Testis (tissue), 3 donors: Measurements from ENCODE around the gene ZNF823. TPM values are rescaled to one million over a fixed set of nuclear protein-coding genes. Genes with fewer than 3 reads are reported as not detected.
"Not testable (repeated sequence)": the region's sequence is repeated elsewhere in the genome, so short reads cannot be mapped to it uniquely, and the experiment has no call there.

Experiments
- DNase-seq: peaks from one replicate; pipeline ENCODE4 v3.0.0-alpha.2; 2019
- H3K27ac ChIP-seq, 2 donors: fragments of 200-600 bp; sonication (generic); one replicate each; pipeline ENCODE4 v1.5.1; 2019
- H3K27me3 ChIP-seq: fragments of 200-600 bp; sonication (generic); one replicate; pipeline ENCODE4 v1.5.1; 2019
- H3K36me3 ChIP-seq: fragments of 200-600 bp; sonication (generic); one replicate; pipeline ENCODE4 v1.5.1; 2017; ENCODE audit warnings: low read depth; ENCODE audit errors: missing control alignments
- H3K4me1 ChIP-seq: fragments of 200-600 bp; sonication (generic); one replicate; pipeline ENCODE4 v1.5.1; 2019
- H3K4me3 ChIP-seq, 2 donors: fragments of 200-600 bp; sonication (generic); one replicate each; pipeline ENCODE4 v1.5.1; 2017 to 2019
- H3K9me3 ChIP-seq: fragments of 200-600 bp; sonication (generic); one replicate; pipeline ENCODE4 v1.5.1; 2017
- CTCF ChIP-seq, 3 experiments: fragments of 450-650 bp in 2 of 3; fragments of 200-600 bp in 1 of 3; sonication (generic) in 1 of 3; IDR thresholded peaks; one replicate each; pipeline ENCODE4 v1.5.1; 2016 to 2019; ENCODE audit warnings: antibody characterized with exemption in 3 of 3, mild to moderate bottlenecking in 2 of 3, moderate library complexity in 1 of 3
- POLR2A ChIP-seq: fragments of 450-650 bp; IDR thresholded peaks from one replicate; pipeline ENCODE4 v1.6.1; 2017; ENCODE audit warnings: antibody characterized with exemption, mild to moderate bottlenecking, moderate library complexity
- WGBS, 2 donors: methylation state at CpG; one replicate each; pipeline ENCODE4 v1.1.5; 2018; 5-methylcytosine and 5-hydroxymethylcytosine counted together
- intact Hi-C: fragments of 100-400 bp; cut with DNase I; formaldehyde crosslinking; loops from one replicate; pipeline ENCODE4 v1.15.1; 2023; ENCODE audit warnings: low total_unique reads
- polyA plus RNA-seq: library from polyadenylated mRNA; stranded (reverse); fragments of 350-450 nt; fragmentation: Illumina TruSeq; extraction: RNeasy Lipid Tissue Mini Kit (QIAGEN cat#74804); gene quantifications from one replicate; pipeline ENCODE4 v1.2.3, GENCODE V29; 2014; ENCODE audit warnings: low read depth, low replicate concordance; ENCODE audit not compliant: insufficient read depth
- total RNA-seq, 2 donors: library from RNA; depleted of rRNA; stranded (reverse); fragments of >200 nt; gene quantifications; one replicate each; pipeline ENCODE4 v1.2.3, GENCODE V29; 2016

ZNF823 gene
- total and polyA plus RNA-seq, 3 donors from 2014 or later, result 1.6 to 5.2 (median 2.1) TPM

- WGBS, 2 donors, result 90 to 97% methylated on average over 3 of the region's 3 CpGs
- DNase-seq, result no peak
- intact Hi-C loops, result no loop called here
- no peaks in the 10 kb centered on the region for H3K27me3 ChIP-seq
- H3K4me1 ChIP-seq, result no peaks in the 10 kb centered on the region
- H3K36me3 ChIP-seq, result no peaks in the 10 kb centered on the region
- TF ChIP-seq CTCF (IDR thresholded peaks at IDR 0.05) (no peak), POLR2A (no peak)
- no peaks in the 10 kb centered on the region for H3K9me3 ChIP-seq
- H3K4me3 ChIP-seq, result no peak overlapping the region
- no peak overlapping the region for H3K27ac ChIP-seq
Observed at GRCh38 chr19:11684987-11685675, 53.6 kb downstream of the ZNF823 start.

GRCh38 chr19:11680689-11681302 is 58.0 kb downstream of the ZNF823 start:
- Histone ChIP-seq H3K4me3 (no peak overlapping the region), H3K4me1 (no peaks in the 10 kb centered on the region), H3K9me3 (no peaks in the 10 kb centered on the region), H3K27me3 (no peaks in the 10 kb centered on the region), H3K27ac (no peak overlapping the region), H3K36me3 (no peaks in the 10 kb centered on the region)
- no peak for DNase-seq
- 100% methylated on average over 2 of the region's 2 CpGs for WGBS, 2 donors
- TF ChIP-seq POLR2A (no peak), CTCF (IDR thresholded peaks at IDR 0.05) (no peak)
- intact Hi-C loops, result no loop called here

GRCh38 chr19:11678504-11678903 is 60.2 kb downstream of the ZNF823 start:
- Histone ChIP-seq H3K27me3 (no peaks in the 10 kb centered on the region), H3K4me3 (no peak overlapping the region), H3K27ac (no peak overlapping the region), H3K36me3 (no peaks in the 10 kb centered on the region), H3K4me1 (no peaks in the 10 kb centered on the region), H3K9me3 (no peaks in the 10 kb centered on the region)
- intact Hi-C loops, result no loop called here
- WGBS, 2 donors, result 97 to 100% methylated on average over 1 of the region's 1 CpG
- TF ChIP-seq POLR2A, result no peak
- no peak for TF ChIP-seq CTCF (IDR thresholded peaks at IDR 0.05)
- DNase-seq, result no peak

- H3K4me1 ChIP-seq, H3K9me3 ChIP-seq, H3K36me3 ChIP-seq, H3K27me3 ChIP-seq, H3K4me3 ChIP-seq, H3K27ac ChIP-seq, intact Hi-C loops, DNase-seq: not testable (repeated sequence)
- 78 to 85% methylated on average over 23 to 47 of the region's 47 CpGs for WGBS, 2 donors
Observed at GRCh38 chr19:11676661-11677600, 61.8 kb downstream of the ZNF823 start.

GRCh38 chr19:11675569-11675968 is 63.2 kb downstream of the ZNF823 start:
- no peak for DNase-seq
- intact Hi-C loops, result no loop called here
- H3K9me3 ChIP-seq, result no peaks in the 10 kb centered on the region
- WGBS, 2 donors, result 93 to 97% methylated on average over 6 of the region's 6 CpGs
- no peak overlapping the region for H3K4me3 ChIP-seq
- H3K36me3 ChIP-seq, result no peaks in the 10 kb centered on the region
- H3K4me1 ChIP-seq, result no peaks in the 10 kb centered on the region
- TF ChIP-seq CTCF (IDR thresholded peaks at IDR 0.05), result no peak
- TF ChIP-seq POLR2A, result no peak
- H3K27me3 ChIP-seq, result no peaks in the 10 kb centered on the region
- H3K27ac ChIP-seq, result no peak overlapping the region
